ENCODE results near the gene SLC26A11. TPM values are rescaled to one million over a fixed set of nuclear protein-coding genes. Genes with fewer than 3 reads are reported as not detected.

Gene SLC26A11
- total and polyA plus RNA-seq, 2 of the 13 experiments (the other 11 are each of a cell fraction or from before 2014, with no cell fraction given): 8.7 to 13.2 TPM

DNA sequence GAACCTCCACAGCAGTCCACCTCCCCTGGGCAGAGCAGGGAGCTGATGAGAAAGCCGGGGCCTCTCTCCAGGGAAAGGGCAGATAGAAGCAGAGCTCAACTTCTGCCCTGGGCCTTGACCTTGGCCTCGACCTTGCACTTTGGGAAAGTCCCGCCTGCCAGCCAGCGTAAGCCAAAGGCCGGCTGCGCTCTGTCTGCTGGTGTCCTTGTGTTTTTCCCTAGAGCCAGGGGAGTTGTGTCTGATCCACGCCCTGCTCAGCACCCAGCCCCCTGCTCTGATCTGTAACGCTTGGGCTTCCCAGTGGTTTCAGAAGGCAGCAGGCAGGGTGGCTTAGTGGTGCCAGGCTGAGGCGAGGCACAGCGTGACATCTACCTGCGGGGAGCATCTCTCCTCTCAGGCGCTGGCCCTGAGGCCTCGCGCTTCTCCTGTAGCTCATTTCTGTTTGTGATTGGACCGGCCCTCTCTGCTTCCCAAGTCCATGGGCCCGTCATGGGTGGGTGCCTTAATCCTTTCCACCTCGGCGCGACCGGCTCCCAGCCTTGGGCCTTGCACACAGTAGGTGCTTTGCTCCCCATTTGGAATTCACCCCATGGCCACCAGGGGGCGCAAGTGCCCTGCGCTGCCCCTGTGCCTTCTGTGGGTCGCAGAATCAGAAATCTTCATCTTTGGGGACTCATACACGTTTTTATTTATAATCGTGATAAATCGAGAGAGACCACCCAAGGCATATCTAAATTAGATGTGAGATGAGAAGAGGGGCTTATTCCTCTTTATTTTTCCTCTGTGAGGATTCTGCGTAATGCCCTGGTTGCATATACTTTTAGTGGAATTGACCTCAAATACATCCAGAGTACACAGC, 24.3 kb upstream of the SLC26A11 start (continued):
- TF ChIP-seq ZMYM2 (CRISPR knock-in tag; IDR thresholded peaks at IDR 0.05): peak; percentile 92
- TF ChIP-seq ELF1 (CRISPR knock-in tag; IDR thresholded peaks at IDR 0.05): no peak
- TF ChIP-seq SCMH1 (CRISPR knock-in tag; IDR thresholded peaks at IDR 0.05; ENCODE audit: borderline replicate concordance): no peak
- no peak for TF ChIP-seq ZNF30 (CRISPR knock-in tag; IDR thresholded peaks at IDR 0.05)
- TF ChIP-seq, protein P1, sequence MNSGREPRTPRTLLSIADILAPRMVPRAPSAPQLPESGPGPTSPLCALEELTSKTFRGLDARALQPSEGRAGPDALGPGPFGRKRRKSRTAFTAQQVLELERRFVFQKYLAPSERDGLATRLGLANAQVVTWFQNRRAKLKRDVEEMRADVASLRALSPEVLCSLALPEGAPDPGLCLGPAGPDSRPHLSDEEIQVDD (CRISPR knock-in tag; IDR thresholded peaks at IDR 0.05; ENCODE audit: borderline replicate concordance): no peak
- TF ChIP-seq SOX6 (IDR thresholded peaks at IDR 0.05): no peak
- TF ChIP-seq SOX6 (CRISPR knock-in tag; IDR thresholded peaks at IDR 0.05): peak; percentile 44
- TF ChIP-seq, protein P2, sequence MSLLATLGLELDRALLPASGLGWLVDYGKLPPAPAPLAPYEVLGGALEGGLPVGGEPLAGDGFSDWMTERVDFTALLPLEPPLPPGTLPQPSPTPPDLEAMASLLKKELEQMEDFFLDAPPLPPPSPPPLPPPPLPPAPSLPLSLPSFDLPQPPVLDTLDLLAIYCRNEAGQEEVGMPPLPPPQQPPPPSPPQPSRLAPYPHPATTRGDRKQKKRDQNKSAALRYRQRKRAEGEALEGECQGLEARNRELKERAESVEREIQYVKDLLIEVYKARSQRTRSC (CRISPR knock-in tag; IDR thresholded peaks at IDR 0.05; ENCODE audit: low read depth): 0 out of 2 replicates have a peak, but pooled peaks have one; percentile 56
- TF ChIP-seq IKZF5 (CRISPR knock-in tag; IDR thresholded peaks at IDR 0.05): no peak
- TF ChIP-seq ZNF12 (CRISPR knock-in tag; IDR thresholded peaks at IDR 0.05): no peak
- no peak for TF ChIP-seq ZSCAN21 (CRISPR knock-in tag; IDR thresholded peaks at IDR 0.05; ENCODE audit: borderline replicate concordance)
- TF ChIP-seq, protein P3, sequence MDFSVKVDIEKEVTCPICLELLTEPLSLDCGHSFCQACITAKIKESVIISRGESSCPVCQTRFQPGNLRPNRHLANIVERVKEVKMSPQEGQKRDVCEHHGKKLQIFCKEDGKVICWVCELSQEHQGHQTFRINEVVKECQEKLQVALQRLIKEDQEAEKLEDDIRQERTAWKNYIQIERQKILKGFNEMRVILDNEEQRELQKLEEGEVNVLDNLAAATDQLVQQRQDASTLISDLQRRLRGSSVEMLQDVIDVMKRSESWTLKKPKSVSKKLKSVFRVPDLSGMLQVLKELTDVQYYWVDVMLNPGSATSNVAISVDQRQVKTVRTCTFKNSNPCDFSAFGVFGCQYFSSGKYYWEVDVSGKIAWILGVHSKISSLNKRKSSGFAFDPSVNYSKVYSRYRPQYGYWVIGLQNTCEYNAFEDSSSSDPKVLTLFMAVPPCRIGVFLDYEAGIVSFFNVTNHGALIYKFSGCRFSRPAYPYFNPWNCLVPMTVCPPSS (IDR thresholded peaks at IDR 0.05): no peak
- TF ChIP-seq CBX1 (IDR thresholded peaks at IDR 0.05; ENCODE audit: low read depth): no peak
- TF ChIP-seq KDM1A (CRISPR knock-in tag; IDR thresholded peaks at IDR 0.05): 0 out of 2 replicates have a peak, but pooled peaks have one; percentile 43
- TF ChIP-seq ZNF441 (CRISPR knock-in tag; IDR thresholded peaks at IDR 0.05; ENCODE audit: borderline replicate concordance): peak; percentile 91
- TF ChIP-seq ZNF446 (CRISPR knock-in tag; IDR thresholded peaks at IDR 0.05): no peak
- 0 out of 2 replicates have a peak, but pooled peaks have one; percentile 7 for TF ChIP-seq ZNF331 (CRISPR knock-in tag; IDR thresholded peaks at IDR 0.05)
- TF ChIP-seq SAFB2 (CRISPR knock-in tag; IDR thresholded peaks at IDR 0.05; ENCODE audit: borderline replicate concordance, low read depth): no peak
- TF ChIP-seq, protein P4, sequence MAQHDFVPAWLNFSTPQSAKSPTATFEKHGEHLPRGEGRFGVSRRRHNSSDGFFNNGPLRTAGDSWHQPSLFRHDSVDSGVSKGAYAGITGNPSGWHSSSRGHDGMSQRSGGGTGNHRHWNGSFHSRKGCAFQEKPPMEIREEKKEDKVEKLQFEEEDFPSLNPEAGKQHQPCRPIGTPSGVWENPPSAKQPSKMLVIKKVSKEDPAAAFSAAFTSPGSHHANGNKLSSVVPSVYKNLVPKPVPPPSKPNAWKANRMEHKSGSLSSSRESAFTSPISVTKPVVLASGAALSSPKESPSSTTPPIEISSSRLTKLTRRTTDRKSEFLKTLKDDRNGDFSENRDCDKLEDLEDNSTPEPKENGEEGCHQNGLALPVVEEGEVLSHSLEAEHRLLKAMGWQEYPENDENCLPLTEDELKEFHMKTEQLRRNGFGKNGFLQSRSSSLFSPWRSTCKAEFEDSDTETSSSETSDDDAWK (CRISPR knock-in tag; IDR thresholded peaks at IDR 0.05): no peak
- no peak for TF ChIP-seq KLF11 (CRISPR knock-in tag; IDR thresholded peaks at IDR 0.05)
- TF ChIP-seq ZNF772 (CRISPR knock-in tag; IDR thresholded peaks at IDR 0.05): 0 out of 2 replicates have a peak, but pooled peaks have one; percentile 42
- no peak for TF ChIP-seq ZNF510 (CRISPR knock-in tag; IDR thresholded peaks at IDR 0.05; ENCODE audit: low read depth)
- no peak for TF ChIP-seq SMARCE1 (IDR thresholded peaks at IDR 0.05; ENCODE audit: borderline replicate concordance)
- no peak for TF ChIP-seq ISL2 (CRISPR knock-in tag; IDR thresholded peaks at IDR 0.05)
- TF ChIP-seq ZNF782 (CRISPR knock-in tag; IDR thresholded peaks at IDR 0.05; ENCODE audit: borderline replicate concordance): 0 out of 2 replicates have a peak, but pooled peaks have one; percentile 43
- peak; percentile 79 for TF ChIP-seq NR2F2 (IDR thresholded peaks at IDR 0.05; ENCODE audit: borderline replicate concordance, low read depth)
- TF ChIP-seq GZF1 (CRISPR knock-in tag; IDR thresholded peaks at IDR 0.05): no peak

All from HepG2 (cell line).